Left lobe of liver (tissue), 2 donors: ENCODE data around the gene CHM. TPM values are rescaled to one million over a fixed set of nuclear protein-coding genes. Genes with fewer than 3 reads are reported as not detected.
A peak's percentile ranks its signal among the peaks of the same experiment; 100 is the strongest.

ENCODE experiments used
- ATAC-seq: fragments of 200-7000 bp; cut with Tn5 transposase; one replicate; pipeline ENCODE4 v1.9.1; 2020; ENCODE audit warnings: mild to moderate bottlenecking, moderate library complexity
- DNase-seq: peaks from one replicate; pipeline ENCODE4 v3.0.0-alpha.2; 2020; ENCODE audit warnings: low spot score
- total RNA-seq: library from RNA; stranded (reverse); gene quantifications from one replicate; pipeline ENCODE4 v1.2.1, GENCODE V29; 2021
- donor health status: DM: no; HTN: no; CAD: no; lungs with moderate emphysema.
- donor health status: DM: no; HTN: yes; CAD: no.

The CHM gene
- total RNA-seq, 1 donor from 2014 or later: 6.1 TPM

GRCh38 chrX:85907316-85907715, 140.0 kb downstream of the CHM start:
- ATAC-seq (no peak), DNase-seq (no peak)

- peak; percentile 54 for ATAC-seq
- DNase-seq: no peak
These were observed 141.0 kb downstream of the CHM start for GRCh38 chrX:85906399-85906798.

- DNase-seq (no peak), ATAC-seq (no peak)
These were observed 141.5 kb downstream of the CHM start for GRCh38 chrX:85905851-85906250.

- ATAC-seq (no peak), DNase-seq (no peak)
These were observed 143.5 kb downstream of the CHM start for GRCh38 chrX:85903692-85904471.

- ATAC-seq (no peak), DNase-seq (no peak)
These were observed 149.8 kb downstream of the CHM start for GRCh38 chrX:85897362-85898126.

GRCh38 chrX:85882601-85883000, 164.8 kb downstream of the CHM start:
- ATAC-seq: no peak
- no peak for DNase-seq

- DNase-seq: no peak
- ATAC-seq: no peak
These were observed 176.8 kb downstream of the CHM start for GRCh38 chrX:85870585-85870984.

GRCh38 chrX:85865324-85865723, 182.0 kb downstream of the CHM start:
- DNase-seq: no peak
- no peak for ATAC-seq

- ATAC-seq (no peak), DNase-seq (no peak)
These were observed 187.9 kb downstream of the CHM start for GRCh38 chrX:85859426-85859825.

- ATAC-seq: peak; percentile 81
- peak; percentile 42 for DNase-seq
These were observed 195.9 kb downstream of the CHM start for GRCh38 chrX:85851418-85851817.

- ATAC-seq (no peak), DNase-seq (no peak)
These were observed 210.5 kb downstream of the CHM start for GRCh38 chrX:85836868-85837267.

GRCh38 chrX:85828771-85829170, 218.6 kb downstream of the CHM start:
- ATAC-seq (no peak), DNase-seq (no peak)

- DNase-seq (no peak), ATAC-seq (no peak)
These were observed 232.1 kb downstream of the CHM start for GRCh38 chrX:85815203-85815751.

Other genes with a start within 250 kb of the CHM start
- not detected for gene DACH2, start 100.9 kb upstream of the CHM start, total RNA-seq